Effector memory CD4-positive, alpha-beta T cell (primary cell): ENCODE measurements around the gene CFAP43.
"Not testable (repeated sequence)": the region's sequence is repeated elsewhere in the genome, so short reads cannot be mapped to it uniquely, and the experiment has no call there.

Source experiments
- DNase-seq, 3 donors: peaks; one replicate each; pipeline ENCODE4 v3.0.0-alpha.2; 2020
- H3K27ac ChIP-seq: 2 replicates; pipeline ENCODE4 v1.7.0; 2013; ENCODE audit warnings: mild to moderate bottlenecking, low read length, moderate library complexity; ENCODE audit not compliant: insufficient read depth, poor library complexity, severe bottlenecking
- H3K27me3 ChIP-seq: replicated peaks from 2 replicates; pipeline ENCODE4 v1.7.0; 2013; ENCODE audit warnings: mild to moderate bottlenecking, low read length; ENCODE audit not compliant: insufficient read depth, control insufficient read depth, poor library complexity, severe bottlenecking
- H3K36me3 ChIP-seq: 2 replicates; pipeline ENCODE4 v1.7.0; 2013; ENCODE audit warnings: mild to moderate bottlenecking, low read length, moderate library complexity; ENCODE audit not compliant: control insufficient read depth, insufficient read depth
- H3K4me1 ChIP-seq: 2 replicates; pipeline ENCODE4 v1.7.0; 2013; ENCODE audit warnings: low read length, mild to moderate bottlenecking; ENCODE audit not compliant: control insufficient read depth, insufficient read depth, poor library complexity, severe bottlenecking
- H3K4me3 ChIP-seq: 2 replicates; pipeline ENCODE4 v1.7.0; 2013; ENCODE audit warnings: low read length, low read depth, mild to moderate bottlenecking; ENCODE audit not compliant: insufficient read depth, poor library complexity, severe bottlenecking
- H3K9me3 ChIP-seq: 2 replicates; pipeline ENCODE4 v1.7.0; 2013; ENCODE audit warnings: mild to moderate bottlenecking, low read length, moderate library complexity; ENCODE audit not compliant: control insufficient read depth

The CFAP43 gene

DNA sequence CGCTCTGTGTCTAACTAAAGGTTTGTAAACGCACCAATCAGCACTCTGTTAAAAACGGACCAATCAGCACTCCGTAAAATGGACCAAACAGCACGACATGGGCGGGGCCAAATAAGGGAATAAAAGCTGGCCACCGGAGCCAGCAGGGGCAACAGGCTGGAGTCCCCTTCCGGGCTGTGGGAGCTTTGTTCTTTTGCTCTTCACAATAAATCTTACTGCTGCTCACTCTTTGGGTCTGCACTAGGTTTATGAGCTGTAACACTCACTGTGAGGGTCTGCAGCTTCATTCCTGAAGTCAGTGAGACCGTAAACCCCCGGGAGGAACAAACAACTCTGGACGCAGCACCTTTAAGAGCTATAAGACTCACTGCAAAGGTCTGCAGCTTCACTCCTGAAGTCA is 16.8 kb upstream of the CFAP43 start:
- not testable (repeated sequence) for H3K9me3 ChIP-seq, H3K27me3 ChIP-seq, H3K27ac ChIP-seq, H3K36me3 ChIP-seq, DNase-seq, H3K4me1 ChIP-seq, H3K4me3 ChIP-seq

DNA sequence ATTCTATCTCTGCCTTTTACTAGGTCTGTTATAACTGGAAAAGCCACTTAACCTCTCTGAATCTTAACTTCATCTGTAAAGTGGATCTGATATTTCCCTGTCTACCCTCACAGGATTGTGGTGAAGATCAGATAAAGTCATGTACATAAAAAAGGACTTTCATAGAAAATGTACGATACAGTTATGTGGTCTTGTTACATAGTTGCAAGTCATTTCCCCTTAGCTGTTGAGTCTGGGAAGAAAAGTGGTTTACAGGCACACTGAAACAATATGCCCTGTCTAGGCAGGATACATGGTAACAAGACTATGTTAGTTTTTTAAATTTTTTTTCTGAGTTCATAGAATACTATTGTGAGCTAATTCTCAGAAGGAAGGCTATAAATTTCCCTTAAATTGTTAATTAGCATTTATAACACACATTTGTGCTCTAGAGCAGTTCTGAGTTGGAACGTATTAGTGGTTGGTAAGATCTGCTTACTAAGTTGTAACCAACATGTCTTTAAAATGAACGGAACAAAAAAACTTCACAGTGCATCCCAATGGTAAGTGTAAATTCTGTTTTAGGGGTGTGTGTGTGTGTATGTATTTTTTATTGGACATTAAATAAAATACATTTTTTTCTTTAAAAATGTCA is 15.5 kb upstream of the CFAP43 start:
- Histone ChIP-seq H3K4me3 (no peak overlapping the region), H3K36me3 (no peaks in the 10 kb centered on the region), H3K4me1 (no peaks in the 10 kb centered on the region), H3K27me3 (no peaks in the 10 kb centered on the region), H3K27ac (no peak overlapping the region), H3K9me3 (no peaks in the 10 kb centered on the region)
- no peak for DNase-seq

DNA sequence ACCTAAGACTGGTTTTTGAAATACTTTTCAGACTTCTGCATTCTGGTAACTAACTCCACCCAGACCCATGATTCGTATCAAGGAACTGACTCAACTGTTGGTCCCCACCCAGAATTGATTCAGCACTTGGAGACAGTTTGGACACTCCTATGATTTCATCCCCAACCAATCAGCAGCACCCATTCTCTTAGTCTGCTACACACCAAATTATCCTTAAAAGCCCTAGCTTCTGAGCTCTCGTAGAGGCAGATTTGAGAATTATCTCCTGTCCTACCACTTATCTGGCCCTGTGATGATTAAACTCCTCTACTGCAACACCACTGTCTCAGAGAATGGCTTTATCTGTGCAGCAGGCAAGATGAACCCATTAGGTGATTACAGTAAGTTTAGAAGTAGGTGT is 14.8 kb upstream of the CFAP43 start:
- DNase-seq = no peak
- H3K4me3 ChIP-seq = no peak overlapping the region
- H3K36me3 ChIP-seq = no peaks in the 10 kb centered on the region
- no peak overlapping the region for H3K27ac ChIP-seq
- H3K27me3 ChIP-seq = no peaks in the 10 kb centered on the region
- no peaks in the 10 kb centered on the region for H3K4me1 ChIP-seq
- no peaks in the 10 kb centered on the region for H3K9me3 ChIP-seq

DNA sequence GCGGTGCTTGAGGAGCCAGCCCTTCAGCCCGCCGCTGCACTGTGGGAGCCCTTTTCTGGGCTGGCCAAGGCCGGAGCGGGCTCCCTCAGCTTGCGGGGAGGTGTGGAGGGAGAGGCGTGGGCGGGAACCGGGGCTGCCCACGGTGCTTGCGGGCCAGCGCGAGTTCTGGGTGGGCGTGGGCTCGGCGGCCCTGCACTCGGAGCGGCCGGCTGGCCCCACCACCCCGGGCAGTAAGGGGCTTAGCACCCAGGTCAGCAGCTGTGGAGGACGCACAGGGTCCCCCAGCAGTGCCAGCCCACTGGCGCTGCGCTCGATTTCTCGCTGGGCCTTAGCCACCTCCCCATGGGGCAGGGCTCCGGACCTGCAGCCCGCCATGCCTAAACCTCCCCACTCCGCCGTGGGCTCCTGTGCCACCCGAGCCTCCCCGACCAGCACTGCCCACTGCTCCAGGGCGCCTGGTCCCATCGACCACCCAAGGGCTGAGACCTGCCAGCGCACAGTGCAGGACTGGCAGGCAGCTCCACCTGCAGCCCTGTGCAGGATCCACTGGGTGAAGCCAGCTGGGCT is 13.0 kb upstream of the CFAP43 start:
- Histone ChIP-seq H3K4me1 (no peaks in the 10 kb centered on the region), H3K27ac (no peak overlapping the region), H3K9me3 (no peaks in the 10 kb centered on the region), H3K4me3 (no peak overlapping the region), H3K27me3 (no peaks in the 10 kb centered on the region), H3K36me3 (no peaks in the 10 kb centered on the region)
- DNase-seq = no peak

DNA sequence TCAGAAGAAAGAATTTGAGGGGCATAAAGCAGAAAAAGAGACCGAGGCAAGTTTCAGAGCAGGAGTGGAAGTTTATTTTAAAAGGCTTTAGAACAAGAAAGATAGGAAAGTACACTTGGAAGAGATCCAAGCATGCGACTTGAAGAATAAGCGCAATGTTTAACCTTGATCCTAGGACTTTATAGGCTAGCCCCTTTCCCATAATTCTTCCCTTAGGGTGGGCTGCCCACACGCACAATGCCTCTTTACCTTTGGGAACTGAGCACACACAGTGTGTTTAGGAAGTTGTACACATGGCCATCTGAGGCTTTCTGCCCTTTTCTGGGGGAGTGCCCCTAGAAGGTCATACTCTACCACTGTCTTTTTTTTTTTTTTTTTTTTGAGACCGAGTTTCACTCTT is 11.3 kb upstream of the CFAP43 start:
- DNase-seq = no peak
- H3K36me3 ChIP-seq = no peaks in the 10 kb centered on the region
- H3K4me1 ChIP-seq = no peaks in the 10 kb centered on the region
- H3K4me3 ChIP-seq = no peak overlapping the region
- no peaks in the 10 kb centered on the region for H3K27me3 ChIP-seq
- H3K9me3 ChIP-seq = no peaks in the 10 kb centered on the region
- H3K27ac ChIP-seq = no peak overlapping the region

DNA sequence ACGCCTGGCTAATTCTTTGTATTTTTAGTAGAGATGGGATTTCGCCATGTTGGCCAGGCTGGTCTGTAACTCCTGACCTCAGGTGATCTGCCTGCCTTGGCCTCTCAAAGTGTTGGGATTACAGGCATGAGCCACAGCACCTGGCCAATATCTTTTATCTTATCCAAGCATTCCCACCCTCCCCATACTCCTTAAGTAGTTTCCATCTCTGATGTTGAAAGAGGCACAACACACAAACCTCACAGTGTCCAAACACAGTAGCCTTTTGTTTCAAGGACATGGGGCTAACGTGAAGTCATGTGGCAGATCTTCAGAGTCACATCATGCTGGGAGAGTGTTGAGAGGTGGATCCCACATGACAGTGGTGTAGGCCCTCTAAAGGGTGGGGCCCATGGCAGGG is 10.8 kb upstream of the CFAP43 start:
- H3K4me3 ChIP-seq, H3K27me3 ChIP-seq, H3K4me1 ChIP-seq, DNase-seq, H3K36me3 ChIP-seq, H3K27ac ChIP-seq, H3K9me3 ChIP-seq: not testable (repeated sequence)

DNA sequence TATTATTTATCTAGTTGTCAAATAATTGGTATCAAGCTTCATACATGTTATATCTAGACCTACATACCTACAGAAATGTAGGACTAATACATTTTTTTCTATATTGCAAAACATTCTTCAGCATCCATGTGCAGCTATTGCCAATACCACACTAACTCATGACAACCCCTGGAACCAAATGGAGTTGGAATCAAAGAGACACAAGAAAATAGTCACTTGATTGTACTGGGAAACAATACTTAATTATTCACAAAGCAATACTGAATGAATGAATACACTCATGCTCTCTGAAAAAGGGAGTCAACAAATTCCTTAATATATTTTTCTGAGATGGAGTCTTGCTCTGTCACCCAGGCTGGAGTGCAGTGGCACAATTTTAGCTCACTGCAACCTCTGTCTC is 10.4 kb upstream of the CFAP43 start:
- Histone ChIP-seq H3K4me3 (no peak overlapping the region), H3K36me3 (no peaks in the 10 kb centered on the region), H3K4me1 (no peaks in the 10 kb centered on the region), H3K9me3 (no peaks in the 10 kb centered on the region), H3K27ac (no peak overlapping the region), H3K27me3 (no peaks in the 10 kb centered on the region)
- no peak for DNase-seq

DNA sequence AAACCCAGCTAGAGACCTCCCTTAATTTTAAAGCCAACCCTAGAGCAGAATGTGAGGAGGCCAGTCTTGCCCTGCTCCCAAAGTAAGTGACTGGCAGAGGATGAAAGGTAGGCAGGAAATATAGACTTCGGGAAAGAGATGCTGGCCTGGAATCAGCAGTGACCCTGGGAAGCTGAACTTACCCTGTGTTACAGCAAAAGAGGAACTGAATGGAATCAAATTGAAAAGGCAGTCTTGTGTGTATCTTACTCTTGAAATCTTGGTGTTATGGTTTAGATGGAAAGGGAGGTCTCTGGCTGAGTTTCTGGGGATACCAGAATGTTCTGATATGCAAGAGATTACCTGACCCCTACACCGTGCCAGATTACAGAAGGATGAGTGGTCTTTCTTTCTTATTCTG is 7.9 kb upstream of the CFAP43 start:
- Histone ChIP-seq H3K36me3 (no peaks in the 10 kb centered on the region), H3K27ac (no peak overlapping the region), H3K4me3 (no peak overlapping the region), H3K27me3 (no peaks in the 10 kb centered on the region), H3K9me3 (no peaks in the 10 kb centered on the region), H3K4me1 (no peaks in the 10 kb centered on the region)
- DNase-seq = no peak

DNA sequence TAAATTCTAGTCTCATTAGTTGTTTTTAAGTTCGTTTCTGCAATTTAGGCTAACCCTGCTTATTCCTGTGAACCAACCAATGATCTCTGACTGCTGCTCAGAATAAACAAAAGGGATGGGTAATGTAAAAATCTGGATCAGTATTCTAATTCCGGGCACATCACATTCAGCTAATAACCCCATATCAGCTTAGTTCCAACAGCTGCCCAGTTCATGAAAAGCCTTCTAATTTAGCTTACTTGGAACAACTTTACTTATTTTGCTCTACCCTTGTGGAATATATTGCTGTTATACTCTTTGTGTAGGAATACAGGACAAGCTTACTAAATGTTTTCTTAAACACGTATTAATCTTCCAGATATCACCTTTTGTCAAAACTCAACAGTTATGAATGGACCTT is 3.6 kb upstream of the CFAP43 start:
- Histone ChIP-seq H3K9me3 (no peaks in the 10 kb centered on the region), H3K36me3 (no peaks in the 10 kb centered on the region), H3K4me3 (no peak overlapping the region), H3K4me1 (peaks cover 7% of the 10 kb centered on the region), H3K27ac (no peak overlapping the region), H3K27me3 (peaks cover 5% of the 10 kb centered on the region)
- DNase-seq = no peak

DNA sequence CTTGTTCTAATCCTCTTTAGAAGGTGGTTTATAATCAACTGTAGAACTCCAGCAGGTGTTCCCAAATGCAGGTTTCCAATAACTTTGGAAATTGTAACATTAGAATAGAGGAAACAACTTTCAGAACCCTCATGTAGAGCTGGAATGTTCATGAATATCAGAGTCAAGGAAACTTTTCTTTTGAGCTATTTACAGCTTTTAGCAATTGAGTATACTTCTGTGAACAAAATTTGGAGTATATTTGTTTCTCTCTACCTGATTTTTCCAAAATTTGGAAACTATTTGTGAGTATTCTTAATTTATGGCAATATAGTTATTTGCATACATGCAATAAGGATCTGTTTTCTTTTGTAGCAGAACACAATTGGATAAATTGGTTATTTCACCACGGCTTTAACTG is 2.8 kb upstream of the CFAP43 start:
- Histone ChIP-seq H3K9me3 (no peaks in the 10 kb centered on the region), H3K36me3 (no peaks in the 10 kb centered on the region), H3K27ac (no peak overlapping the region), H3K27me3 (peaks cover 5% of the 10 kb centered on the region), H3K4me1 (peaks cover 7% of the 10 kb centered on the region), H3K4me3 (no peak overlapping the region)
- no peak for DNase-seq
